Ramos (cell line): Measurements from ENCODE around the gene MAP7.

Experiments used
- in situ Hi-C: fragments of 300-500 bp; cut with MboI; formaldehyde crosslinking; loops from one replicate; pipeline ENCODE4 v1.14.3; 2022; ENCODE audit warnings: low sequenced_read_pairs; ENCODE audit not compliant: unreplicated experiment

The MAP7 gene

GRCh38 chr6:136535017-136535765 is 15.0 kb downstream of the MAP7 start:
- in situ Hi-C loops = loop anchor here (25.0 kb wide), 1 partner anchor 998 kb away; no protein-coding TSS in a partner anchor

GRCh38 chr6:136534268-136534667 is 16.0 kb downstream of the MAP7 start:
- in situ Hi-C loops = loop anchor here (25.0 kb wide), 1 partner anchor 997 kb away; no protein-coding TSS in a partner anchor

- in situ Hi-C loops = loop anchor here (25.0 kb wide), 1 partner anchor 996 kb away; no protein-coding TSS in a partner anchor
Observed at GRCh38 chr6:136533487-136533886, 16.7 kb downstream of the MAP7 start.

DNA sequence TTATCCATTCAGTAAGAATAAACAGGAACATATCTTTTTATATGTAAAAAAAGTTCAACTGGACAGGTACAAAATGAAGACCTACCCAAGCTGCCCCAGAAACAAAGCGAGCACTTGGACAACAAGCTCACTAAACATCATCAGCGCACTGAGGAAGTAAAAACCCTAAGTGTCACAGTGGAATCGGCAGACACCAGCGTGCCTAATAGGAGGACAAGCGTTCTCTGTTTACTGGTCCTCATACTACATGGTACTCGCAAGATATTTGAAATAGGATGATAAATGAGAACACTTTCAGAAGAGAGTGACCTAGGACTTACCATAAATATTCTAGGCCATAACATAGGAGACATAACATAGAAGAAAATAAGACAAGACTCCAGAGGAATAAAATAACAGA is 18.2 kb downstream of the MAP7 start:
- in situ Hi-C loops = loop anchor here (25.0 kb wide), 1 partner anchor 995 kb away; no protein-coding TSS in a partner anchor

DNA sequence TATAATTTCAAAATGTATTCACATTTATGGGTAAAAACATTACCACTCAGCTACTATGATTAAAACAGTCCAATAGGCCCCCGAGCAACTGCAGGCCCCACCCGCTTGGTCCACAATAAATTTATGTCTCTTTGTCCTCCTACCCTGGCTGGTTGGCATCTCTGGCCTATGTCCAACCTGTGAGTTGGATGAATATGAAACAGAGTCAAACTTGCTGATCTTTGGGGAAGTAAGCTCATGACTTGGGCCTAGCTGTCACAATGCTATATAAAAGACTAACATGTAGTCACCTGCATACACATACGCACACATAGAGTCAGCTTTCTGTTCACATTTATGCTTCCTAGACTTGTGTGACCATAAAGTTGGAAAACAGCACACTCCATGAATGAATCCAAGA is 20.5 kb downstream of the MAP7 start:
- in situ Hi-C loops = loop anchor here (25.0 kb wide), 1 partner anchor 992 kb away; no protein-coding TSS in a partner anchor

GRCh38 chr6:136528477-136528876 is 21.7 kb downstream of the MAP7 start:
- in situ Hi-C loops = loop anchor here (25.0 kb wide), 1 partner anchor 991 kb away; no protein-coding TSS in a partner anchor

DNA sequence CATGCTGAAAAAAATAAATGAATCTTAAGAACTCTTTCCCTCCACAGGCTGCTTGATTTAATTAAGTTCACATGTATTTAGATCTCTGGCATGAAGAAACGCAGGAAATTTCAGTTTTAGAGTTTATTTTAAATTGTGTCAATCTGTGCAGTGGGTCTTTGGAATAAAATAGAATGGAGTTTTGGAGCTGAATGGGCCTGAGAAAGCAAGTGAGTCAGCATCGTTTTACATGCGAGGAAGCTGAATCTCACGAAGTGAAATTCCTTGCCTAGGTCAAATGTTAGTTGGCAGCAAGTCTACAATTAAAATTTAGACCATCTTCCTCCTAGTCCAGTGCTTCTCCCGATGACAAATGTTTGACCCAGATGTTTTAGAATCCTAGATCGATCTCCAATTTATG is 22.4 kb downstream of the MAP7 start:
- in situ Hi-C loops = loop anchor here (25.0 kb wide), 1 partner anchor 991 kb away; no protein-coding TSS in a partner anchor

GRCh38 chr6:136526937-136527336 is 23.3 kb downstream of the MAP7 start:
- in situ Hi-C loops = loop anchor here (25.0 kb wide), 1 partner anchor 990 kb away; no protein-coding TSS in a partner anchor

GRCh38 chr6:136526196-136526930 is 23.9 kb downstream of the MAP7 start:
- in situ Hi-C loops = loop anchor here (25.0 kb wide), 1 partner anchor 989 kb away; no protein-coding TSS in a partner anchor

GRCh38 chr6:136525586-136526195 is 24.5 kb downstream of the MAP7 start:
- in situ Hi-C loops = loop anchor here (25.0 kb wide), 1 partner anchor 988 kb away; no protein-coding TSS in a partner anchor

DNA sequence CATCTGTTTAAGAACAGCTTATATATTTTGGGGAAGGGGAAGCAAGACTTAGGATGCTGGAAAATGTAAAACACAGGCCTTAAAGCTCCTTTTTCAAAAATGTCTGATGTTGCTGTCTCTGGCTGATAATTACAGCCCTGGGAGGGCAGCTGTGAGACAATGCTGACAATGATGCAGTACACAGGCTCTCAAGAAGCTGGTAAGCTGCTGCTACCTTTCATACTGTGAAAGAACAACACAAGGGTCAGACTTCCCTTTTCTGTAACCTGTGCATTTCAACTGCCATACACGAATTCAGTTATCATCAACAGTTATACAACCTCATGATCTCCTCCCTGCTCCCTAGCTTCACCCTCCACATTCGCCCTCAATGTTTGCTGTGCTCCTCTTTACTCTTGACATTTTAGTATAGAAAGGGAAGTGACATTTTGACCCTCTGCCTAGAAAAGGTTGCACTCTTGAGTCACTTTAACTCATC is 25.2 kb downstream of the MAP7 start:
- in situ Hi-C loops = loop anchor here (25.0 kb wide), 1 partner anchor 988 kb away; no protein-coding TSS in a partner anchor

GRCh38 chr6:136524339-136524935 is 25.8 kb downstream of the MAP7 start:
- in situ Hi-C loops = no loop called here

GRCh38 chr6:136523196-136523595 is 27.0 kb downstream of the MAP7 start:
- in situ Hi-C loops = no loop called here

GRCh38 chr6:136522636-136523035 is 27.6 kb downstream of the MAP7 start:
- in situ Hi-C loops = no loop called here

DNA sequence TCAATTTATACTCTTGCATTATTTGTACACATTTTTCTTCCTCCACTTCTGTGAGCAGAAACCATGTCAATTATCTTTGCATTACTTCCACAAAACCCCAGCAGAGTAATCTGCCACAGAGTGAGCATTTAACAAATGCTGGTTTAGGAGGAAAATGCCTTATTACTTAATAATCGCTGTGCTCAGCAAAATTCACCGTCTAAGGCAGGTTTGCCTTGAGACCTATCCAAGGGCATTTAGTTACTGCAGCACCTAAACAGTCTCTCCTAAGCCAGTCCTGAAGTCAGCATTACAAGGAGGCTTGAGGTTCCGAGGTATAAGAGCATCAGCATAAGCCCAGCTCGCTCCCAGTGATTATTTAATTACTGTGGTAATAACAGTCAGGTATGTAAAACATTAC is 28.3 kb downstream of the MAP7 start:
- in situ Hi-C loops = no loop called here

DNA sequence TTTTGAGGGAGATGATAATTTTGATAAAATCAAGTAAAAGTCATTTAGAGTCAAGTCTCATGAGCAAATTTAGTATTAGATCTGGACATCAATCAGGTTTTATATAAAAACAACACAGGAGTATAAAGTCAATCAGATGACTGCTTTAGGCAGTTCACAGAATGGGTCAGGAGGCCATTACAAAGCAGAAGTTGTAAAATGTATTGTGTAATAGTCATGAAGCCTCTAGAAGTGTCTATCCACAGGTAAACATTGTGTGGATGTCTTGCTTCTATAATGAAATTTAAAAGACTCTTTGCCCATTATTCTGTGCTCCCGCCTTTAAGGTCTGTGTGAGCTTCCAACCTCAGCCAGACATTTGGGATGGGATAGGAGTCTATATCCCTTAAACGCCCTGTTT is 28.8 kb downstream of the MAP7 start:
- in situ Hi-C loops = no loop called here

GRCh38 chr6:136520517-136520916 is 29.7 kb downstream of the MAP7 start:
- in situ Hi-C loops = no loop called here

DNA sequence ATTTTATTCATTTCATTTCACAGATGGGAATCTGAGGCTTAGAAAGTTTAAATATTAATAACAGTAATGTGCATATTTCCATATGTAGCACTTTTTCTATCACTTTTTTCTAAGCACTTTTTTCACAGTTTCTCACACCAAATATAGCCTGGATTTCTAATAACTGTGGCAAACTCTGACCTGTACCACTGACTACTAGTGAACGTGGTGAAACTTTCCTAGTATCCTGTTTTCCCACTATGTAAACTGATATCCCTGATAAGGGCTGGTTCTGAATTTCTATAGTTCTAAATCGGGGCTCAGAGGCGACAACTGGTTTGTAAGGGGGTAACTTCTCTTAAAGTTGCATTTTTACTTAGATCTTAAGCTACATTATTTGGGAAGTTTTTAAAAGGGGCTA is 32.6 kb downstream of the MAP7 start:
- in situ Hi-C loops = no loop called here

DNA sequence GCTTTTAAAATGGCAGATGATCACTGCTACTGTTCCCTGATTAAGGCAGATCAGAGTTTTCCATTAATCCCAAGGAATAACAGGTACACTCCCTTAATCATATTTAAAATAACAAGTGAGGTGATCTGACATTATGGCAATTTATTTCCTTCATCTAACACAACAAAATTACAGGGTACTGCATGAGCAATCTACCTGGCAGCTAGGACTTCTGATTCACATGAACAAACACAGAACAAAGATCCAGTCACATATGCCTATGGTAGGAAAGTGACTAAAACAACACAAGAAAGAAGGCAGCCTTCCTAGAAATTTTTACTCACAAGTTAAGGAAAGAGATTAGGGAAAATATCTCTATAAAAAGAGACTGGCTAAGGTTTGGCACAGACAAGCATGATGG is 33.2 kb downstream of the MAP7 start:
- in situ Hi-C loops = no loop called here

DNA sequence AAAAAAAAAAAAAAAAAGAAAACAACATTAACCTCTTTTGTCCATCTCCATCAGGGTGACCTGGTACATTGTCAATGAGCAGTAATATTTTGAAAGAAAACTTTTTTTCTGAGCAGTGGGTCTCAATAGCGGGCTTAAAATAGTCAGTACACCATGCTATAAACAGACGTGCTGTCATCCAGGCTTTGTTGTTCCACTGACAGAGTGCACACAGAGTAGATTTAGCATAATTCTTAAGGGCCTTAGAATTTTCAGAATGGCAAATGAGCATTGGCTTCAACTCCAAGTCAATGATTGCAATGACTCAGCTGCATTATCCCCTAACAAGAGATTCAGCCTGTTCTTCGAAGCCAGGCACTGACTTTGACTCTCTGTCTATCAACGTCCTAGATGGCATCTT is 35.6 kb downstream of the MAP7 start:
- in situ Hi-C loops = no loop called here
